BE2C (cell line): ENCODE measurements around the gene CD82.
A peak's percentile ranks its signal among the peaks of the same experiment; 100 is the strongest.

Experiments used
- DNase-seq: peaks from one replicate; pipeline ENCODE4 v3.0.0-alpha.2; 2020
- H3K27me3 ChIP-seq: fragments of 250-450 bp; sonication (Bioruptor Pico); 2 replicates; pipeline ENCODE4 v1.5.1; 2020; ENCODE audit warnings: mild to moderate bottlenecking
- H3K36me3 ChIP-seq: fragments of 250-450 bp; sonication (Bioruptor Pico); 2 replicates; pipeline ENCODE4 v1.5.1; 2020; ENCODE audit warnings: mild to moderate bottlenecking
- H3K4me1 ChIP-seq: fragments of 250-450 bp; sonication (Bioruptor Pico); 2 replicates; pipeline ENCODE4 v1.5.1; 2020
- H3K4me3 ChIP-seq: 2 replicates; pipeline ENCODE4 v1.5.1; 2011; ENCODE audit warnings: low read depth, low read length
- H3K9me3 ChIP-seq: fragments of 250-450 bp; sonication (Bioruptor Pico); 2 replicates; pipeline ENCODE4 v1.5.1; 2020
- CTCF ChIP-seq: IDR thresholded peaks from 2 replicates; pipeline ENCODE4 v1.5.1; 2012; ENCODE audit warnings: mild to moderate bottlenecking, low read depth, low read length

CD82 gene

GRCh38 chr11:44626645-44627044 is 61.2 kb downstream of the CD82 start:
- no peak for TF ChIP-seq CTCF
- Histone ChIP-seq H3K4me3 (no peak overlapping the region), H3K9me3 (no peaks in the 10 kb centered on the region), H3K36me3 (no peaks in the 10 kb centered on the region), H3K27me3 (no peaks in the 10 kb centered on the region), H3K4me1 (0 out of 2 replicates have a peak, but pooled peaks cover 3% of the 10 kb centered on the region)
- no peak for DNase-seq

DNA sequence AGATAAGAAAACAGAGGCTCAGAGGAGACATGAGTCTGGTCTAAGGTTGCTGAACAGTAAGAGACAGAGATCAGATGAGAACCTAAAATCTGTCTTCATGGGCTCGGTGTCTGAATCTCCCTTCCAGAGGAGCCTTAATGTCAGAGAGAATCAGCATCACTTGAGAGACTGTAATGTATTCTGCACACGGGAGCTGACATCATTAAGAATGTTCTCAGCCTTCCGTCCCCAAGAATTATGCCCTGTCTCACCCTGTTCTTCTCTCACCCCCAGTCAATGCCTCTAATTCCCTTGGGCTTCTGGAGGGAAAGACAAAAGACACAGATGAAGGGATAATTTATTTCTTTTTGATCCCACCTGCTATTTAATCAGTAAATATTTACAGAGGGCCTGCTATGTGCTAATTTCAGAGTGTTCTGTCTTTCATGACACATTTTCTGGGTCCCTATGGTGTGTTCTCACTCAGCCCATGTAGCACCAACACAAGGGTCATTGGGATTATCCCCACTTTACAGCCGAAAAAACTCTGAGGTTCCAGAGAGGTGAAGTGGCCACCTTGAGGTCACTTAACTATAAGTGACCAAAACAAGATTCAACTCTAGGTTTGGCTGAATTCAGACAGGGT is 61.8 kb downstream of the CD82 start:
- TF ChIP-seq CTCF, result no peak
- Histone ChIP-seq H3K27me3 (no peaks in the 10 kb centered on the region), H3K36me3 (no peaks in the 10 kb centered on the region), H3K4me3 (no peak overlapping the region), H3K4me1 (0 out of 2 replicates have a peak, but pooled peaks cover 3% of the 10 kb centered on the region), H3K9me3 (no peaks in the 10 kb centered on the region)
- no peak for DNase-seq

- Histone ChIP-seq H3K27me3 (no peaks in the 10 kb centered on the region), H3K36me3 (no peaks in the 10 kb centered on the region), H3K4me3 (no peak overlapping the region), H3K9me3 (no peaks in the 10 kb centered on the region), H3K4me1 (0 out of 2 replicates have a peak, but pooled peaks cover 3% of the 10 kb centered on the region)
- no peak for TF ChIP-seq CTCF
- peak; percentile 77 for DNase-seq
These were observed 62.7 kb downstream of the CD82 start for GRCh38 chr11:44627911-44628729.

- DNase-seq, result no peak
- Histone ChIP-seq H3K36me3 (no peaks in the 10 kb centered on the region), H3K9me3 (no peaks in the 10 kb centered on the region), H3K4me1 (peaks cover 3% of the 10 kb centered on the region), H3K4me3 (no peak overlapping the region), H3K27me3 (no peaks in the 10 kb centered on the region)
- no peak for TF ChIP-seq CTCF
These were observed 63.6 kb downstream of the CD82 start for GRCh38 chr11:44628730-44629700.

DNA sequence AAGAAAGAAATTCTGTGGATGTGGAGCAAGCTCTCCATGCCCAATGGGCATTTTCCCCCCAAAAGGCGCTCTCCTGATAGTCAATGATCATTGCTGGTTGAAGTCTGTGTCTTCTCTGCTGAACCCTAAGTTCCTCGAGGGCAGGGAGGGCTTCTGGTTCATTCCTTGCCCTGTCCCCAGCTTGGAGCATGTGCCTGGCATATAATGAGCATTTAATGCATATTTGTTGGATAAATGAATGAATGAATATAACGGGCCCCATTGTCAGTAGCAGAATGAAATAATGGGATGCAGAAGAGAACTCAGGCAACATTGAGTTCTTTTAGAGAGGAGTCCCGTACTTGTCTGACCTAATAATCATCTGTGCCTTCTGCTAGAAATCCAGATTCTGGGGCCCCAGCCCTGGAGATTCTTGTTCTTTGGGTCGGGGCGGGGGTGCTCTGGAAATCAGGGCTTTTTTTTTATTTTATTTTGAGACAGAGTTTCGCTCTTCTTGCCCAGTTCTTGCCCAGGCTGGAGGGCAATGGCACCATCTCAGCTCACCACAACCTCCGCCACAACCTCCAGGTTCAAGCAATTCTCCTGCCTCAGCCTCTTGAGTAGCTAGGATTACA is 64.4 kb downstream of the CD82 start:
- Histone ChIP-seq H3K36me3 (no peaks in the 10 kb centered on the region), H3K4me1 (peaks cover 9% of the 10 kb centered on the region), H3K4me3 (no peak overlapping the region), H3K9me3 (no peaks in the 10 kb centered on the region), H3K27me3 (no peaks in the 10 kb centered on the region)
- no peak for TF ChIP-seq CTCF
- DNase-seq, result no peak
